Measurements from ENCODE around the gene LRRC17. TPM values are rescaled to one million over a fixed set of nuclear protein-coding genes. Genes with fewer than 3 reads are reported as not detected.

LRRC17 gene
- total and polyA plus RNA-seq, 10 of the 15 experiments (the other 5 are each of a cell fraction or from before 2014, with no cell fraction given) = 0.06 to 0.31 (median 0.10) TPM; not detected in 5

DNA sequence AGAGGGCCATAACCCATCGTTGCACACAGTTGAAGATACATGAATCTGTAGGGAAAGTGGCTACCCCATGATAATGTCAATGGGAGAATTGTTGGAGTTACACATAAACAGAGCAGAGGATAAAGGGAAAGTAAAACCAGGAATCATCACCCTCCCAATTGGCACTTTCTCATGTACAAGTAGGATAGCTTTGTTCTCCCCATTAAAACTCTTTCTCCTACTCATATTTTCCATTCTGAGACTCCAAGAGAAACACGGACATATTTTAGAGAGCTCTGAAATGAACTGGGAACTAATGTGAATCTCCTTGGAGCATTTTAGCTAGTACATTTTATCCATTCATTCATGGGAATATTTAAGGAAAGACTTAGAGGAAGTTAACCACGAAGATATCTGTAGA is 17.2 kb upstream of the LRRC17 start:
- Histone ChIP-seq H3K9ac (ENCODE audit: control insufficient read depth, insufficient read depth, low read length) (no peak overlapping the region), H4K20me1 (ENCODE audit: control insufficient read depth, insufficient read depth) (no peaks in the 10 kb centered on the region), H2AFZ (ENCODE audit: control insufficient read depth, low read depth, low read length) (no peak overlapping the region), H3K36me3 (ENCODE audit: control insufficient read depth in 2 of 2, insufficient read depth in 2 of 2, low read length in 1 of 2) (no peaks in the 10 kb centered on the region), H3K4me1 (ENCODE audit: control insufficient read depth, insufficient read depth, low read length) (no peaks in the 10 kb centered on the region), H3K4me3 (no peak overlapping the region), H3K27me3 (replicated peaks in 1 of 2; ENCODE audit: control insufficient read depth in 2 of 2, insufficient read depth in 2 of 2, low read length in 1 of 2) (no peaks in the 10 kb centered on the region), H3K79me2 (ENCODE audit: control insufficient read depth, insufficient read depth, low read length) (no peaks in the 10 kb centered on the region), H3K27ac (ENCODE audit: control insufficient read depth, insufficient read depth) (no peak overlapping the region), H3K4me2 (ENCODE audit: control insufficient read depth, insufficient read depth) (no peak overlapping the region), H3K9me3 (replicated peaks; ENCODE audit: control insufficient read depth, insufficient read depth, low read length) (no peaks in the 10 kb centered on the region)
- CTCF ChIA-PET = interaction anchor here (1.6 kb wide), 1 partner anchor 22 kb away, joined by 5 read pairs; no protein-coding TSS in a partner anchor
- FAIRE-seq = no peak
- RAD21 ChIA-PET (ENCODE audit: unreplicated experiment) = no interaction called here
- WGBS (ENCODE audit: insufficient coverage, insufficient replicate concordance, low lambda C conversion rate, missing lambda C conversion rate) = 4% methylated on average over 3 of the region's 3 CpGs
- no TSS peak for BruUV-seq (replicated peaks)
- DNase-seq (ENCODE audit: low read depth, low spot score) = no peak
- intact Hi-C loops (cut with micrococcal nuclease; ENCODE audit: unreplicated experiment) (no loop called here), in situ Hi-C loops (cut with MboI) (no loop called here)
- SMC1A ChIA-PET (ENCODE audit: uncharacterized antibody, unreplicated experiment) = no interaction called here
- no peak for ATAC-seq
- TF ChIP-seq HDGF (IDR thresholded peaks at IDR 0.05) = no peak
- TF ChIP-seq KAT2A (conservative IDR thresholded peaks at IDR 0.05; ENCODE audit: control insufficient read depth, low read depth, low read length) = no peak
- TF ChIP-seq, protein P1, sequence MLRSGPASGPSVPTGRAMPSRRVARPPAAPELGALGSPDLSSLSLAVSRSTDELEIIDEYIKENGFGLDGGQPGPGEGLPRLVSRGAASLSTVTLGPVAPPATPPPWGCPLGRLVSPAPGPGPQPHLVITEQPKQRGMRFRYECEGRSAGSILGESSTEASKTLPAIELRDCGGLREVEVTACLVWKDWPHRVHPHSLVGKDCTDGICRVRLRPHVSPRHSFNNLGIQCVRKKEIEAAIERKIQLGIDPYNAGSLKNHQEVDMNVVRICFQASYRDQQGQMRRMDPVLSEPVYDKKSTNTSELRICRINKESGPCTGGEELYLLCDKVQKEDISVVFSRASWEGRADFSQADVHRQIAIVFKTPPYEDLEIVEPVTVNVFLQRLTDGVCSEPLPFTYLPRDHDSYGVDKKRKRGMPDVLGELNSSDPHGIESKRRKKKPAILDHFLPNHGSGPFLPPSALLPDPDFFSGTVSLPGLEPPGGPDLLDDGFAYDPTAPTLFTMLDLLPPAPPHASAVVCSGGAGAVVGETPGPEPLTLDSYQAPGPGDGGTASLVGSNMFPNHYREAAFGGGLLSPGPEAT (IDR thresholded peaks at IDR 0.05; ENCODE audit: low read depth) = no peak
- TF ChIP-seq RFX5 (IDR thresholded peaks at IDR 0.05; ENCODE audit: low read depth, low read length) = no peak
- TF ChIP-seq, protein P2, sequence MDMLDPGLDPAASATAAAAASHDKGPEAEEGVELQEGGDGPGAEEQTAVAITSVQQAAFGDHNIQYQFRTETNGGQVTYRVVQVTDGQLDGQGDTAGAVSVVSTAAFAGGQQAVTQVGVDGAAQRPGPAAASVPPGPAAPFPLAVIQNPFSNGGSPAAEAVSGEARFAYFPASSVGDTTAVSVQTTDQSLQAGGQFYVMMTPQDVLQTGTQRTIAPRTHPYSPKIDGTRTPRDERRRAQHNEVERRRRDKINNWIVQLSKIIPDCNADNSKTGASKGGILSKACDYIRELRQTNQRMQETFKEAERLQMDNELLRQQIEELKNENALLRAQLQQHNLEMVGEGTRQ (IDR thresholded peaks at IDR 0.05; ENCODE audit: borderline replicate concordance, low read depth, low read length) = no peak
- no peak for TF ChIP-seq IKZF1 (conservative IDR thresholded peaks at IDR 0.05)
- TF ChIP-seq, protein P3, sequence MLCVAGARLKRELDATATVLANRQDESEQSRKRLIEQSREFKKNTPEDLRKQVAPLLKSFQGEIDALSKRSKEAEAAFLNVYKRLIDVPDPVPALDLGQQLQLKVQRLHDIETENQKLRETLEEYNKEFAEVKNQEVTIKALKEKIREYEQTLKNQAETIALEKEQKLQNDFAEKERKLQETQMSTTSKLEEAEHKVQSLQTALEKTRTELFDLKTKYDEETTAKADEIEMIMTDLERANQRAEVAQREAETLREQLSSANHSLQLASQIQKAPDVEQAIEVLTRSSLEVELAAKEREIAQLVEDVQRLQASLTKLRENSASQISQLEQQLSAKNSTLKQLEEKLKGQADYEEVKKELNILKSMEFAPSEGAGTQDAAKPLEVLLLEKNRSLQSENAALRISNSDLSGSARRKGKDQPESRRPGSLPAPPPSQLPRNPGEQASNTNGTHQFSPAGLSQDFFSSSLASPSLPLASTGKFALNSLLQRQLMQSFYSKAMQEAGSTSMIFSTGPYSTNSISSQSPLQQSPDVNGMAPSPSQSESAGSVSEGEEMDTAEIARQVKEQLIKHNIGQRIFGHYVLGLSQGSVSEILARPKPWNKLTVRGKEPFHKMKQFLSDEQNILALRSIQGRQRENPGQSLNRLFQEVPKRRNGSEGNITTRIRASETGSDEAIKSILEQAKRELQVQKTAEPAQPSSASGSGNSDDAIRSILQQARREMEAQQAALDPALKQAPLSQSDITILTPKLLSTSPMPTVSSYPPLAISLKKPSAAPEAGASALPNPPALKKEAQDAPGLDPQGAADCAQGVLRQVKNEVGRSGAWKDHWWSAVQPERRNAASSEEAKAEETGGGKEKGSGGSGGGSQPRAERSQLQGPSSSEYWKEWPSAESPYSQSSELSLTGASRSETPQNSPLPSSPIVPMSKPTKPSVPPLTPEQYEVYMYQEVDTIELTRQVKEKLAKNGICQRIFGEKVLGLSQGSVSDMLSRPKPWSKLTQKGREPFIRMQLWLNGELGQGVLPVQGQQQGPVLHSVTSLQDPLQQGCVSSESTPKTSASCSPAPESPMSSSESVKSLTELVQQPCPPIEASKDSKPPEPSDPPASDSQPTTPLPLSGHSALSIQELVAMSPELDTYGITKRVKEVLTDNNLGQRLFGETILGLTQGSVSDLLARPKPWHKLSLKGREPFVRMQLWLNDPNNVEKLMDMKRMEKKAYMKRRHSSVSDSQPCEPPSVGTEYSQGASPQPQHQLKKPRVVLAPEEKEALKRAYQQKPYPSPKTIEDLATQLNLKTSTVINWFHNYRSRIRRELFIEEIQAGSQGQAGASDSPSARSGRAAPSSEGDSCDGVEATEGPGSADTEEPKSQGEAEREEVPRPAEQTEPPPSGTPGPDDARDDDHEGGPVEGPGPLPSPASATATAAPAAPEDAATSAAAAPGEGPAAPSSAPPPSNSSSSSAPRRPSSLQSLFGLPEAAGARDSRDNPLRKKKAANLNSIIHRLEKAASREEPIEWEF (IDR thresholded peaks at IDR 0.05; ENCODE audit: insufficient replicate concordance, low read depth, low read length) = no peak
- no peak for TF ChIP-seq GATAD2B (conservative IDR thresholded peaks at IDR 0.05; ENCODE audit: low read depth)
- TF ChIP-seq POLR2AphosphoS5 (IDR thresholded peaks at IDR 0.05; ENCODE audit: low read length) = no peak
- POLR2A ChIA-PET = no interaction called here

All from GM12878 (cell line).